HG03469 (cell line): Measurements from ENCODE around the gene CHMP1B.
"Not testable (repeated sequence)": the region's sequence is repeated elsewhere in the genome, so short reads cannot be mapped to it uniquely, and the experiment has no call there.

ENCODE experiments used
- ATAC-seq: cut with Tn5 transposase; IDR thresholded peaks from one replicate; pipeline ENCODE4 v1.9.1; 2021; ENCODE audit warnings: mild to moderate bottlenecking, moderate library complexity, moderate number of reproducible peaks; ENCODE audit not compliant: unreplicated experiment

CHMP1B gene

DNA sequence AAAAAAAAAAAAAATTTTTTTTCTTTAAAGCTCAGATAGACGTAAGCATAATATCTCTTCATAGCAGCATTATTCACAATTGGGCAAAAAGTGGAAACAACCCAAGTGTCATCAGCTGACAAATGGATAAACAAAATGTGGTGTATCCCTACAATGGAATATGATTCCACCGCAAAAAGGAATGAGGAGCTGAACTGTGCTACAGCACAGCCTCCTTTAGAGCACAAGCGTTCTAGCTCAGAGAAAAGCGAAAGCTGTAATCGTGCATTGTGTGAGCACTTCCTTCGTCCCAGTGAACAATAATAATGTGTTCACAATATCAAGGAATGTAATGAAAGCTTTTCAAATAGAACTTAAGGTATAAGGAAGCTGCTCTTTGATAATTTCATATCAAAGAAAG is 11.7 kb upstream of the CHMP1B start:
- no peak for ATAC-seq

GRCh38 chr18:11840493-11840892 is 10.7 kb upstream of the CHMP1B start:
- ATAC-seq, result no peak

- ATAC-seq, result no peak
Observed at GRCh38 chr18:11842562-11842961, 8.7 kb upstream of the CHMP1B start.

GRCh38 chr18:11844436-11844835 is 6.8 kb upstream of the CHMP1B start:
- no peak for ATAC-seq

DNA sequence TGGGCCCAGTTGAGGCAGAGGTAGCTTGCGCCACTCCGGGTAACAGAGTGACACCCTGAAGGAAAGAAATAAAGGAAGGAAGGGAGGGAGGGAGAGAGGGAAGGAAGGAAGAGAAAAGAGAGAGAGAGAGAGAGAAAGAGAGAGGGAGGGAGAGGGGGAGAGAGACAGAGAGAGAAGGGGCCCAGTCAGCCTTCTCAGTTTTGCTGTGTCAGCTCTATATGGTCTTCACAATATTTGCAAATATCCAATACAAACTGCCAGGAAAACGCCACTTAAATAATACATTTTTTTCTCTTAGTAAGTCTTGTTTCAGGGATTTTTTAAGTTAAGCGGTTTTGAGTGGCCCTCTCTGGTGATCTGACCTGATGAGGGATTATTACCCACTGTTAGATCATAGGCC is 5.6 kb upstream of the CHMP1B start:
- ATAC-seq, result no peak

DNA sequence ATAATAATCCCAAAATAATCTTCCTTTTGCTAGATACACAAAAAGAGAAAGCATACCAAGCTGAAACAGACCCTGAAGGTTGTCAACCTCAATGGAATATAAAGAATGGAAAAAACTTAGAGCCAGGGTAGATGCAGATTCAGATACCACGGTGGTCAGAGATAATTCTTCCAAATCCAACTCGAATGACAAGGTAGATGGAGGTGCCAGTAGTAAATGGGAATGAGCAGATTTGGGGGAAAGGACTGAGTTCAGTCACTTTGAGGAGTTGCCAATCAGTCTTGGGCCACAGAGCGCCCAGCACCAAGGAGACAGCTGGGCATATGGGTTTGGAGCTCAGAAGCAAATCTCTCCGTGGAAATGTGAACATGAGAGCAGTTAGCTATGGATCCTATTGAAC is 3.4 kb upstream of the CHMP1B start:
- ATAC-seq, result no peak

- no peak for ATAC-seq
Observed at GRCh38 chr18:11849279-11849678, 1.9 kb upstream of the CHMP1B start.

- ATAC-seq, result no peak
Observed at GRCh38 chr18:11849841-11850634, 1.2 kb upstream of the CHMP1B start.

- peak; percentile 18 for ATAC-seq
Observed at GRCh38 chr18:11850821-11851145, 430 bp upstream of the CHMP1B start.

DNA sequence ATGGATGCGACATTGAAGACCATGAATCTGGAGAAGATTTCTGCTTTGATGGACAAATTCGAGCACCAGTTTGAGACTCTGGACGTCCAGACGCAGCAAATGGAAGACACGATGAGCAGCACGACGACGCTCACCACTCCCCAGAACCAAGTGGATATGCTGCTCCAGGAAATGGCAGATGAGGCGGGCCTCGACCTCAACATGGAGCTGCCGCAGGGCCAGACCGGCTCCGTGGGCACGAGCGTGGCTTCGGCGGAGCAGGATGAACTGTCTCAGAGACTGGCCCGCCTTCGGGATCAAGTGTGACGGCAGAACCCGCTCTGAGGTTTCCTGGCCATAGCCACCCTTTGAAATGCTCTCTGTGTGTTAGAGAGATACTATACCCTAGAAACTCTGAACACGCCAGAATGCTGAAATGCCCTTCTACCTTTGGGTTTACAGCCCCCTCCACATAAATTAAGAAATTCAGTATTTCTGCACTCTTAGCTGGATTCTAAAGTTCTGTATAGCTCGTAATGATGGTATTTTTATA is 659 bp downstream of the CHMP1B start:
- no peak for ATAC-seq

DNA sequence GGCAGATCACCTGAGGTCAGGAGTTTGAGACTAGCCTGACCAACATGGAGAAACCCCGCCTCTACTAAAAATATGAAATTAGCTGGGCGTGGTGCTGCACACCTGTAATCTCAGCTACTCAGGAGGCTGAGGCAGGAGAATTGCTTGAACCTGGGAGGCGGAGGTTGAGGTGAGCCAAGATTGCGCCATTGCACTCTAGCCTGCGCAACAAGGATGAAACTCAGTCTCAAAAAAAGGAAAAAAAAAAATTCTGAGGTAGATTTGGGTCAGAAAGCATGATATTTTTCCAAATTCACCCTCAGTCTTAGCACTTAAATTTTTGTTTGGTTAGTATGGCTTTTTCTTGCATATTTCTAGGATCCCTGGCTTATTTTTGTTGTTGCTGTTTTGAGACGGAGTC is 3.3 kb downstream of the CHMP1B start:
- ATAC-seq, result not testable (repeated sequence)

DNA sequence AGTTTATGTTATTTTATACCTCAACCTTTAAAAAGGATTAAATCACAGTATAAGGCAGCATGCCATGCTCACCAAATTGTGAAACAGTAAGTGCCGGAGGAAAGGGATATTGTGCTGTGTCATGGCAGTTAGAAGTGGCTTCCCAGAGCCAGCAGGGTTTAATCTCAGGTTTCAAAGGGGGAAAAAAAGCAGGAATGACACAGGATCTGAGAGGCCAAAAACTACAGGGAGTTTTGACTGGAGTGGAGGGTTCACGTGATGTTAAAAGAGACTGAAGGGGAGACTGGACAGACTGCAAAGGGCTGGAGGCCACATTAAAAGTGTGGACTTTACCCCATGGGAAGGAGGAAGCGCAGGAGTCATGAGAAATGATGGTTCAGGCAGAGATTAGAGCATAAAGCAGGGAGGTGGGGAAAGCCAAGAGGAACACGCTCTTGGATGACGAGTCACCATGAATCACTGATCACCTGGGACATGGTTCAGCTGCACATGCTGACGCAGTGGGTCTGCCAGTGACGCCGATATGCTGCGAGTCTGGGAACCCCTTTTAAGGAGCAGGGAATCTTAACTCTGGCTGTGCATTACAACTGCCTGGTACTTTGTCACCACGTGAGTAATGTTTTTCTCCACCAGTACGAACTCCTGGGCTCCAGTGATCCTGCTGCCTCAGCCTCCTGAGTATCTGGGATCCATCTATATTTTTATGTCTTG is 6.1 kb downstream of the CHMP1B start:
- no peak for ATAC-seq

DNA sequence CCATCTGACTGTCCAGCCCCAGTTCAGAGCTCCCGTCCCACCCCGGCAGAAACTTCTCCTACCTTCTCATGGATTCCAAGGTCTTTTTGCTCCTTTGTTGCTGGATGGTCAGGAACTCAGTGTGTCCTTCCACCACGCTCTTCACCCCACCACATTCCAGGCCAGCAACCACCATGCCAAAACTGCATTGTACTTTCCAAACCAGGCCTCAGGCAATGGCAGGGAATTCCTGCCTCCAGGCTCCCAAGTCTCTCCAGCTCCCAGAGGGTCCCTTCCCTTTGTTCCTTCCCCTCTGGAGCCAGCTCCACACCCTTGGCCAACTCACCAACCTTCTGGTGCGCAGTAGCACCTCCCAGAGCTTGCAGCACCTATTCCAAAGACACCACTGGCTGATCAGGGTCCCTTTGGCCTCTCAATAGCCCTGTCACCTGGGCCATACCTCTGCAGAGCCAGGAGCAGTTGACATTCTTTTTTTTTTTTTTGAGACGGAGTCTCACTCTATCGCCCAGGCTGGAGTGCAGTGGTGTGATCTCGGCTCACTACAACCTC is 8.1 kb downstream of the CHMP1B start:
- ATAC-seq, result no peak

DNA sequence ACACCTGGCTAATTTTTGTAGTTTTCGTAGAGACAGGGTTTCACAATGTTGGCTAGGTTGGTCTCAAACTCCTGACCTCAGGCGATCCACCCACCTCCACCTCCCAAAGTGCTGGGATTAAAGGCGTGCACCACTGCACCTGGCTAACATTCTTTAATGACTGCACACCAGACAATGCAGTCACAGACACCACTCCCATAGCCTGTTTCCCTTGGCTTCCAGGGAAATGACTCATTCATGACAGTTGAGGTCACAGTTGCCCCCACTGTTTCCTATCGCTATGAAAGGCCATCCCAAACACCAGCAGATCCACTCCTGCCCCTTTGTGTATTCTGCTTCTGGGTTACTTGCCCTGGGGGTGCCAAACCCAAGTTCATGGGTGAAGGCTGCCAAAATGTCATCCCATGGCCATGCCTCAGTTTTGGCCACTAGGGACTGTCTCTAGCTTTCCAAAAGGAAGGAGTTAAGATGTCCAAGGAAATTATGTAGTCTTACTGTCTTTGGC is 8.7 kb downstream of the CHMP1B start:
- ATAC-seq, result no peak

GRCh38 chr18:11860594-11861450 is 9.6 kb downstream of the CHMP1B start:
- no peak for ATAC-seq

DNA sequence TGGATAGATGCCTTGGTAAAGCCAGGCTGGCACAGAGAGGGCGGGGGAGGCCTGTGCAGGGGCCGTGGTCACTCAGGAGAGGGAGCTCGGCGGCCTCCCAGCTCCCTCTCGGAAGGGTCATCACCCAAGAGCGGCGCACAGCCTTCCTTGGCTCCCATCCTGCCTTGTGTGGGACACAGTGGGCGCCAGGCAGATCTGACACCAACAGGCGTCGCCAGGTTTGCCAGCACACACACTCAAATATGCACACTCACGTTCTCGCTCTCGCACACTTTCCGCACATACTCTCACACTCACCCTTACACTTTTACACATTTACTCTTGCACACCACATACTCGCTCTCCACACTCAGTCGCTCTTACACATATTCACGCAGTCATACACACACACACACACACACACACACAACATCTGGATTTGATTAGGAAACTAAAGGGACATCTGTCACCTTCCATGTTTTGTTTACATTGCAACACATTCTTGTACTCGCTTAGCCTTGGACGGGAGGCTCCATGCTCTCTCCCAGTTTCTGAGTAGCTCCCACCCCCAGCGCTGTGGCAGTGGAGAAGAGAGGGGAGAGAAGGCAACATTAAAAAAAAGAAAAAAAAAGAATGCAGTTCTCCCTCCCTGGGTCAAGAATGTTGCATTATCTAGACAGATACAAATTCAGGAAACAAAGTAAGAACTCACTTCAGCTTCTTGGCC is 10.5 kb downstream of the CHMP1B start:
- no peak for ATAC-seq

- no peak for ATAC-seq
Observed at GRCh38 chr18:11862468-11863137, 11.4 kb downstream of the CHMP1B start.

- ATAC-seq, result no peak
Observed at GRCh38 chr18:11864471-11864870, 13.3 kb downstream of the CHMP1B start.

- no peak for ATAC-seq
Observed at GRCh38 chr18:11865071-11865470, 13.9 kb downstream of the CHMP1B start.

- no peak for ATAC-seq
Observed at GRCh38 chr18:11866329-11866728, 15.1 kb downstream of the CHMP1B start.
